Esophagus muscularis mucosa (tissue), 4 donors: ENCODE data around the gene GALNTL6. TPM values are rescaled to one million over a fixed set of nuclear protein-coding genes. Genes with fewer than 3 reads are reported as not detected.

Experiments used
- DNase-seq: peaks from one replicate; pipeline ENCODE4 v3.0.0-alpha.2; 2017; ENCODE audit errors: extremely low spot score
- H3K27ac ChIP-seq, 4 donors: fragments of 200-600 bp; sonication (generic); replicated peaks in 1 of 4; 1 replicate in 3 of 4; 2 replicates in 1 of 4; pipeline ENCODE4 v1.5.1; 2016 to 2019; ENCODE audit warnings: mild to moderate bottlenecking in 1 of 4
- H3K27me3 ChIP-seq, 4 donors: fragments of 200-600 bp; sonication (generic); one replicate each; pipeline versions ENCODE4 v1.5.1 to v1.6.0; 2016 to 2019
- H3K36me3 ChIP-seq, 4 donors: fragments of 200-600 bp; sonication (generic); one replicate each; pipeline ENCODE4 v1.5.1; 2016 to 2019
- H3K4me1 ChIP-seq, 4 donors: fragments of 200-600 bp; sonication (generic); one replicate each; pipeline ENCODE4 v1.5.1; 2016 to 2019
- H3K4me3 ChIP-seq, 4 donors: fragments of 200-600 bp; sonication (generic); 1 replicate in 2 of 4; 2 replicates in 2 of 4; pipeline ENCODE4 v1.5.1; 2016 to 2019; ENCODE audit warnings: mild to moderate bottlenecking in 4 of 4, moderate library complexity in 1 of 4
- H3K9me3 ChIP-seq, 4 donors: fragments of 200-600 bp; sonication (generic); 1 replicate in 3 of 4; 2 replicates in 1 of 4; pipeline ENCODE4 v1.5.1; 2016 to 2019
- CTCF ChIP-seq, 3 experiments: fragments of 200-600 bp in 2 of 3; fragments of 450-650 bp in 1 of 3; sonication (generic) in 2 of 3; IDR thresholded peaks; one replicate each; pipeline ENCODE4 v1.5.1; 2017 to 2019; ENCODE audit warnings: antibody characterized with exemption in 3 of 3, mild to moderate bottlenecking in 2 of 3, moderate library complexity in 1 of 3
- EP300 ChIP-seq: sonication (generic); formaldehyde crosslinking; IDR thresholded peaks from one replicate; pipeline ENCODE4 v1.6.1; 2017; ENCODE audit warnings: antibody characterized with exemption
- POLR2A ChIP-seq: fragments of 450-650 bp; IDR thresholded peaks from one replicate; pipeline ENCODE4 v1.6.1; 2017; ENCODE audit warnings: antibody characterized with exemption, moderate library complexity, mild to moderate bottlenecking, low read depth
- POLR2AphosphoS5 ChIP-seq, 2 donors: sonication (generic); formaldehyde crosslinking; IDR thresholded peaks; one replicate each; pipeline ENCODE4 v1.6.1; 2017; ENCODE audit warnings: antibody characterized with exemption in 2 of 2
- WGBS: methylation state at CpG from one replicate; pipeline ENCODE4 v1.1.5; 2018; 5-methylcytosine and 5-hydroxymethylcytosine counted together
- intact Hi-C: fragments of 100-400 bp; cut with DNase I; formaldehyde crosslinking; loops from one replicate; pipeline ENCODE4 v1.15.1; 2023
- total RNA-seq, 4 donors: library from RNA; depleted of rRNA; stranded (reverse); fragments of >200 nt; gene quantifications; one replicate each; pipeline versions ENCODE4 v1.1.0 to v1.2.1, GENCODE V29; 2016

Gene GALNTL6
- total RNA-seq, 4 donors from 2014 or later = 0.33 to 0.42 TPM; not detected in 2

GRCh38 chr4:172584816-172585215, 771.6 kb downstream of the GALNTL6 start:
- Histone ChIP-seq H3K27ac (no peak overlapping the region), H3K27me3 (no peaks in the 10 kb centered on the region), H3K4me3 (no peak overlapping the region), H3K4me1 (no peaks in the 10 kb centered on the region), H3K36me3 (no peaks in the 10 kb centered on the region), H3K9me3 (no peaks in the 10 kb centered on the region)
- 89% methylated on average over 2 of the region's 2 CpGs for WGBS
- no peak for DNase-seq
- intact Hi-C loops = no loop called here
- no peak for TF ChIP-seq EP300
- no peak for TF ChIP-seq POLR2A
- TF ChIP-seq CTCF (IDR thresholded peaks at IDR 0.05) = no peak
- TF ChIP-seq POLR2AphosphoS5 (IDR thresholded peaks at IDR 0.05) = no peak

GRCh38 chr4:172596206-172596605, 783.0 kb downstream of the GALNTL6 start:
- Histone ChIP-seq H3K4me3 (no peak overlapping the region), H3K27me3 (no peaks in the 10 kb centered on the region), H3K4me1 (no peaks in the 10 kb centered on the region), H3K27ac (no peak overlapping the region), H3K36me3 (no peaks in the 10 kb centered on the region), H3K9me3 (no peaks in the 10 kb centered on the region)
- WGBS = 54% methylated on average over 4 of the region's 4 CpGs
- DNase-seq = no peak
- TF ChIP-seq CTCF (IDR thresholded peaks at IDR 0.05) (no peak), POLR2AphosphoS5 (IDR thresholded peaks at IDR 0.05) (no peak), EP300 (no peak), POLR2A (no peak)
- intact Hi-C loops = no loop called here

- Histone ChIP-seq H3K4me1 (no peaks in the 10 kb centered on the region), H3K4me3 (no peak overlapping the region), H3K36me3 (no peaks in the 10 kb centered on the region), H3K27ac (no peak overlapping the region), H3K27me3 (no peaks in the 10 kb centered on the region), H3K9me3 (no peaks in the 10 kb centered on the region)
- intact Hi-C loops = no loop called here
- DNase-seq = no peak
- 84% methylated on average over 4 of the region's 4 CpGs for WGBS
- no peak for TF ChIP-seq POLR2AphosphoS5 (IDR thresholded peaks at IDR 0.05)
- TF ChIP-seq POLR2A = no peak
- no peak for TF ChIP-seq EP300
- TF ChIP-seq CTCF (IDR thresholded peaks at IDR 0.05) = no peak
Observed at GRCh38 chr4:172599554-172599953, 786.4 kb downstream of the GALNTL6 start.

- no peak overlapping the region for H3K27ac ChIP-seq
- 72% methylated on average over 2 of the region's 2 CpGs for WGBS
- H3K27me3 ChIP-seq = no peaks in the 10 kb centered on the region
- H3K4me3 ChIP-seq = no peak overlapping the region
- H3K9me3 ChIP-seq = no peaks in the 10 kb centered on the region
- no peak for TF ChIP-seq POLR2A
- no peak for TF ChIP-seq EP300
- TF ChIP-seq CTCF (IDR thresholded peaks at IDR 0.05) = no peak
- no peak for TF ChIP-seq POLR2AphosphoS5 (IDR thresholded peaks at IDR 0.05)
- H3K36me3 ChIP-seq = no peaks in the 10 kb centered on the region
- no peaks in the 10 kb centered on the region for H3K4me1 ChIP-seq
- intact Hi-C loops = no loop called here
- DNase-seq = no peak
Observed at GRCh38 chr4:172601195-172601594, 788.0 kb downstream of the GALNTL6 start.

GRCh38 chr4:172619218-172619617, 806.0 kb downstream of the GALNTL6 start:
- Histone ChIP-seq H3K4me1 (peaks cover 0 to 10% (median 7%) of the 10 kb centered on the region in 4 donors), H3K9me3 (no peaks in the 10 kb centered on the region), H3K4me3 (no peak overlapping the region), H3K36me3 (no peaks in the 10 kb centered on the region), H3K27ac (no peak overlapping the region), H3K27me3 (no peaks in the 10 kb centered on the region)
- DNase-seq = no peak
- WGBS = 91% methylated on average over 5 of the region's 5 CpGs
- TF ChIP-seq CTCF (IDR thresholded peaks at IDR 0.05) (no peak), POLR2A (no peak), EP300 (no peak), POLR2AphosphoS5 (IDR thresholded peaks at IDR 0.05) (no peak)
- intact Hi-C loops = no loop called here
